Coronary artery (tissue), 2 donors: ENCODE results near the gene MGAT5.

Experiments
- DNase-seq: peaks from one replicate; pipeline ENCODE4 v3.0.0-alpha.2; 2017; ENCODE audit warnings: low spot score
- H3K27ac ChIP-seq, 2 donors: fragments of 200-600 bp; sonication (generic); one replicate each; pipeline ENCODE4 v1.5.1; 2016 to 2019
- H3K4me3 ChIP-seq: fragments of 200-600 bp; sonication (generic); 2 replicates; pipeline ENCODE4 v1.5.1; 2016; ENCODE audit warnings: mild to moderate bottlenecking, moderate library complexity
- CTCF ChIP-seq: fragments of 200-600 bp; sonication (generic); IDR thresholded peaks from one replicate; pipeline ENCODE4 v1.5.1; 2019; ENCODE audit warnings: antibody characterized with exemption

Gene MGAT5

GRCh38 chr2:134258684-134259388 lies 5.0 kb downstream of the MGAT5 start:
- TF ChIP-seq CTCF = no peak
- H3K4me3 ChIP-seq = peak overlapping the region; percentile 37
- peak overlapping the region; percentile 8 to 42 for H3K27ac ChIP-seq
- no peak for DNase-seq

- Histone ChIP-seq H3K4me3 (peak overlapping the region; percentile 37), H3K27ac (peak overlapping the region in 1 of 2 donors; percentile 42)
- no peak for DNase-seq
- no peak for TF ChIP-seq CTCF
Observed at GRCh38 chr2:134259571-134259970, 5.7 kb downstream of the MGAT5 start.

- H3K4me3 ChIP-seq = peak overlapping the region; percentile 0
- peak overlapping the region in 1 of 2 donors; percentile 42 for H3K27ac ChIP-seq
- TF ChIP-seq CTCF = no peak
- no peak for DNase-seq
Observed at GRCh38 chr2:134259994-134260393, 6.1 kb downstream of the MGAT5 start.

DNA sequence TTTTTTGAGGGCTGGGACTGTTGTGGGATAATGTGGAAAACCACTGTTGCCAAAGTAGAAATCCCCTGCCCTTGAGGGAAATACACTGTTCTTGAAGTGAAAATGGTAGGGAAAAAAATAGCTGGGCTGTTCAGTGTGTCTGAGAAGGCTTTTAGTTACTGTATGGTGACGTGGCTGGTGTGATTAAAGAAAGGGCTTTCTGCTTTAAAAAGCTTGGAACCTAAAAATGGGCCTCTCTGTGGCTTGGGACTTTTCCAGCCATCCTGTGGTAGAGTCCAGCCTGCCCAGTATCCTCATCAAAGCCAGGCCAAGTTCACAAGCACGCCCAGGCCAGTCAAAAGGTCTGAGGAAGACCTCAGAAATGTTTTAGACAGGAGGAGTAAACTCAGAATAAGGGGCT lies 6.8 kb downstream of the MGAT5 start:
- peak overlapping the region; percentile 1 to 56 for H3K27ac ChIP-seq
- no peak for TF ChIP-seq CTCF
- no peak overlapping the region for H3K4me3 ChIP-seq
- DNase-seq = no peak

- DNase-seq = no peak
- TF ChIP-seq CTCF = no peak
- H3K4me3 ChIP-seq = no peak overlapping the region
- peak overlapping the region; percentile 1 to 56 for H3K27ac ChIP-seq
Observed at GRCh38 chr2:134261398-134262131, 7.7 kb downstream of the MGAT5 start.

GRCh38 chr2:134262684-134263083 lies 8.8 kb downstream of the MGAT5 start:
- no peak for TF ChIP-seq CTCF
- Histone ChIP-seq H3K4me3 (no peak overlapping the region), H3K27ac (no peak overlapping the region)
- no peak for DNase-seq

DNA sequence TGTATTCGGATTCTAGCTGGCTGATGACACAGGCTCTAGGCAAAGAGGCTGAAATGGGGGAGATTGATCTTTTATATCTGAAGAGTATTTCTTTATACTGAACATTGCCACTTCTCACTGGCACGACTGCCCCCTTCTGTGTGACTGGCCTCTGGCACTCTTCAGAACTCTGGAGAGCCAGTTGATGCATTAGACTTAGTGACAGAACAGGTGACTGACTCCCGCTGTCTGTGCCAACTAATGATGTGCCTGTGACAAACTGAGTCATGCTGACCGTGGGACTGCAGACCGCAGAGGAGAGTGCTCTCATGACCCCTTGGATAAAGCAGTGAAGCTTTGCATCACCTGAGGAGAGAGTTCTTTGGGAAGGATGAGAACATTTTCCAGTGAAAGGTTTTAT lies 14.4 kb downstream of the MGAT5 start:
- H3K27ac ChIP-seq = no peak overlapping the region
- H3K4me3 ChIP-seq = no peak overlapping the region
- DNase-seq = no peak
- no peak for TF ChIP-seq CTCF
